IMR-90 (cell line): ENCODE measurements around the gene MMP23B. TPM values are rescaled to one million over a fixed set of nuclear protein-coding genes. Genes with fewer than 3 reads are reported as not detected.

Experiments
- ATAC-seq: fragments of 200-7000 bp; cut with Tn5 transposase; 2 replicates; pipeline ENCODE4 v1.9.1; 2020; ENCODE audit warnings: low read depth, mild to moderate bottlenecking, moderate library complexity
- BruUV-seq: library from RNA; stranded (reverse); fragments of 400-500 nt; replicated peaks from 2 replicates; lab custom pipeline; 2021; lab: Mats Ljungman, UMichigan
- CTCF ChIA-PET: fragments of 300-600 bp; formaldehyde crosslinking; extraction: SDS; loops from one replicate; lab custom pipeline; 2021; ENCODE audit warnings: antibody characterized with exemption; lab: Yijun Ruan, JAX
- POLR2A ChIA-PET: fragments of 300-600 bp; sonication (Branson Sonifier 250); formaldehyde crosslinking; loops from one replicate; lab custom pipeline; 2022; ENCODE audit warnings: antibody characterized with exemption; ENCODE audit not compliant: unreplicated experiment; lab: Charles Lee
- DNase-seq: peaks from one replicate; pipeline ENCODE4 v3.0.0; 2013
- H2AFZ ChIP-seq: replicated peaks from 2 replicates; pipeline ENCODE3; 2013; ENCODE audit warnings: low read length, mild to moderate bottlenecking; ENCODE audit not compliant: poor library complexity
- H2AK5ac ChIP-seq: 2 replicates; pipeline ENCODE4 v1.6.1; 2013; ENCODE audit warnings: low read depth, low read length, inconsistent platforms
- H2AK9ac ChIP-seq: replicated peaks from 2 replicates; pipeline ENCODE3; 2013; ENCODE audit warnings: mild to moderate bottlenecking, low read depth, low read length, moderate library complexity; ENCODE audit not compliant: poor library complexity
- H2BK120ac ChIP-seq: 2 replicates; pipeline ENCODE4 v1.6.1; 2013; ENCODE audit warnings: low read depth, low read length, inconsistent platforms
- H2BK15ac ChIP-seq: 3 replicates; pipeline ENCODE4 v1.6.1; 2013; ENCODE audit warnings: low read depth, low read length, inconsistent platforms
- H2BK20ac ChIP-seq: 2 replicates; pipeline ENCODE4 v1.6.1; 2013; ENCODE audit warnings: low read depth, mild to moderate bottlenecking, inconsistent platforms, low read length, moderate library complexity
- H2BK5ac ChIP-seq: 2 replicates; pipeline ENCODE4 v1.6.1; 2013; ENCODE audit warnings: mild to moderate bottlenecking, low read depth, low read length, inconsistent platforms; ENCODE audit not compliant: poor library complexity, severe bottlenecking
- H3K14ac ChIP-seq: replicated peaks from 2 replicates; pipeline ENCODE4 v1.6.1; 2013; ENCODE audit warnings: low read depth, low read length, inconsistent platforms
- H3K18ac ChIP-seq: 2 replicates; pipeline ENCODE4 v1.6.1; 2013; ENCODE audit warnings: low read depth, low read length, control low read depth
- H3K23ac ChIP-seq: 2 replicates; pipeline ENCODE4 v1.6.1; 2013; ENCODE audit warnings: low read depth, low read length, inconsistent platforms
- H3K27ac ChIP-seq: 2 replicates; pipeline ENCODE4 v1.5.1; 2013; ENCODE audit warnings: mild to moderate bottlenecking, control low read depth, low read length; ENCODE audit not compliant: insufficient read depth
- H3K27me3 ChIP-seq: 2 replicates; pipeline ENCODE4 v1.6.1; 2013; ENCODE audit warnings: low read length; ENCODE audit not compliant: control insufficient read depth, insufficient read depth
- H3K36me3 ChIP-seq: 2 replicates; pipeline ENCODE4 v1.6.1; 2013; ENCODE audit warnings: low read length, mixed read lengths; ENCODE audit not compliant: control insufficient read depth, insufficient read depth
- H3K4ac ChIP-seq: 2 replicates; pipeline ENCODE4 v1.6.1; 2013; ENCODE audit warnings: low read depth, low read length, inconsistent platforms
- H3K4me1 ChIP-seq: 2 replicates; pipeline ENCODE4 v1.6.1; 2013; ENCODE audit warnings: low read length, mixed read lengths; ENCODE audit not compliant: control insufficient read depth, insufficient read depth
- H3K4me2 ChIP-seq: 2 replicates; pipeline ENCODE4 v1.6.1; 2013; ENCODE audit warnings: low read depth, mild to moderate bottlenecking, control low read depth, low read length, moderate library complexity
- H3K4me3 ChIP-seq: 2 replicates; pipeline ENCODE4 v1.5.1; 2013; ENCODE audit warnings: low read depth, mild to moderate bottlenecking, control low read depth, low read length, moderate library complexity; ENCODE audit not compliant: insufficient read depth
- H3K56ac ChIP-seq: 2 replicates; pipeline ENCODE4 v1.6.1; 2013; ENCODE audit warnings: low read length, inconsistent platforms; ENCODE audit not compliant: insufficient read depth; ENCODE audit errors: extremely low read depth
- H3K79me1 ChIP-seq, 2 experiments: 2 replicates each; pipeline ENCODE4 v1.6.1; 2013; ENCODE audit warnings: low read length in 2 of 2, inconsistent platforms in 1 of 2, low read depth in 1 of 2
- H3K9ac ChIP-seq: 2 replicates; pipeline ENCODE4 v1.6.1; 2013; ENCODE audit warnings: low read depth, low read length, control low read depth
- H3K9me1 ChIP-seq: 2 replicates; pipeline ENCODE4 v1.6.1; 2013; ENCODE audit warnings: low read length, inconsistent platforms; ENCODE audit not compliant: insufficient read depth
- H3K9me3 ChIP-seq: 2 replicates; pipeline ENCODE4 v1.6.1; 2013; ENCODE audit warnings: low read length; ENCODE audit not compliant: control insufficient read depth, insufficient read depth
- H4K20me1 ChIP-seq: 2 replicates; pipeline ENCODE4 v1.6.1; 2013; ENCODE audit warnings: low read length, inconsistent platforms; ENCODE audit not compliant: insufficient read depth
- H4K5ac ChIP-seq: 2 replicates; pipeline ENCODE4 v1.6.1; 2013; ENCODE audit warnings: mild to moderate bottlenecking, low read depth, low read length, control low read depth
- H4K8ac ChIP-seq, 2 experiments: 2 replicates each; pipeline ENCODE4 v1.6.1; 2013; ENCODE audit warnings: low read depth in 2 of 2, low read length in 2 of 2, control low read depth in 1 of 2, inconsistent platforms in 1 of 2
- H4K91ac ChIP-seq: 2 replicates; pipeline ENCODE4 v1.6.1; 2013; ENCODE audit warnings: low read depth, low read length, inconsistent platforms; ENCODE audit not compliant: insufficient read depth
- BHLHE40 ChIP-seq: fragments of 150-350 bp; IDR thresholded peaks from 2 replicates; pipeline ENCODE4 v1.6.1; 2016; ENCODE audit warnings: mild to moderate bottlenecking, low read depth, low read length
- CEBPB ChIP-seq: IDR thresholded peaks from 2 replicates; pipeline ENCODE4 v1.6.1; 2012; ENCODE audit warnings: low read depth, low read length, improper control_type of control experiment
- CHD1 ChIP-seq: IDR thresholded peaks from 2 replicates; pipeline ENCODE4 v1.6.1; 2012; ENCODE audit warnings: low read depth, low read length, improper control_type of control experiment
- MAFK ChIP-seq: IDR thresholded peaks from 2 replicates; pipeline ENCODE4 v1.6.1; 2012; ENCODE audit warnings: low read depth, low read length, improper control_type of control experiment
- MAZ ChIP-seq: IDR thresholded peaks from 2 replicates; pipeline ENCODE4 v1.6.1; 2012; ENCODE audit warnings: low read depth, mild to moderate bottlenecking, low read length, improper control_type of control experiment, moderate library complexity, borderline replicate concordance
- MXI1 ChIP-seq: IDR thresholded peaks from 2 replicates; pipeline ENCODE4 v1.6.1; 2012; ENCODE audit warnings: low read depth, mild to moderate bottlenecking, low read length, moderate library complexity, borderline replicate concordance
- NFE2L2 ChIP-seq: fragments of 150-350 bp; IDR thresholded peaks from 2 replicates; pipeline ENCODE4 v1.6.1; 2016; ENCODE audit warnings: low read depth, mild to moderate bottlenecking, low read length
- POLR2A ChIP-seq: IDR thresholded peaks from 2 replicates; pipeline ENCODE4 v1.6.1; 2012; ENCODE audit warnings: mild to moderate bottlenecking, low read depth, low read length
- RAD21 ChIP-seq: IDR thresholded peaks from 2 replicates; pipeline ENCODE4 v1.6.1; 2012; ENCODE audit warnings: low read length, improper control_type of control experiment
- RFX5 ChIP-seq: IDR thresholded peaks from 2 replicates; pipeline ENCODE4 v1.8.0; 2012; ENCODE audit warnings: low read depth, mild to moderate bottlenecking, low read length, moderate library complexity
- WGBS, 2 experiments: methylation state at CpG; one replicate each; pipeline versions ENCODE4 v1.1.5 to v1.1.7; 2013; ENCODE audit warnings: missing lambda C conversion rate in 2 of 2; ENCODE audit not compliant: insufficient read length in 1 of 2; ENCODE audit errors: extremely low coverage in 2 of 2; 5-methylcytosine and 5-hydroxymethylcytosine counted together
- dilution Hi-C: fragments of 300-500 bp; cut with HindIII; formaldehyde crosslinking; loops from one replicate; pipeline ENCODE4 v1.14.3; 2018; ENCODE audit warnings: low sequenced_read_pairs; ENCODE audit not compliant: unreplicated experiment
- in situ Hi-C: fragments of 300-500 bp; cut with MboI; formaldehyde crosslinking; loops from 3 replicates; pipeline ENCODE4 v1.14.3; 2019; ENCODE audit warnings: low sequenced_read_pairs, inconsistent platforms, mixed read lengths
- intact Hi-C: fragments of 100-400 bp; cut with micrococcal nuclease; formaldehyde crosslinking; loops from 2 replicates; pipeline ENCODE4 v1.10.0; 2022
- polyA plus RNA-seq, 3 experiments: library from polyadenylated mRNA; depleted of rRNA; stranded (reverse); fragments of >200 nt; gene quantifications; 2 replicates each; pipeline ENCODE4 v1.2.3, GENCODE V29; 2012; ENCODE audit warnings: low replicate concordance in 1 of 3
- total RNA-seq: library from RNA; depleted of rRNA; stranded (reverse); fragments of >200 nt; gene quantifications from 2 replicates; pipeline ENCODE4 v1.2.3, GENCODE V29; 2012
- TF ChIP-seq, protein P1 (sequence below): fragments of 150-350 bp; IDR thresholded peaks from 2 replicates; pipeline ENCODE4 v1.6.1; 2016; ENCODE audit warnings: low read depth, mild to moderate bottlenecking, low read length, moderate library complexity, borderline replicate concordance
- TF ChIP-seq, protein P2 (sequence below): conservative IDR thresholded peaks from 2 replicates; pipeline ENCODE4 v1.5.1; 2012; ENCODE audit warnings: mild to moderate bottlenecking, low read depth, low read length, improper control_type of control experiment
- TF ChIP-seq, protein P3 (sequence below): fragments of 150-350 bp; IDR thresholded peaks from 2 replicates; pipeline ENCODE4 v1.6.1; 2017; ENCODE audit warnings: mild to moderate bottlenecking, antibody characterized with exemption, low read length, low read depth

MMP23B gene
- total and polyA plus RNA-seq, 2 of the 4 experiments (the other 2 are of a cell fraction) = 1.1 to 5.4 TPM

DNA sequence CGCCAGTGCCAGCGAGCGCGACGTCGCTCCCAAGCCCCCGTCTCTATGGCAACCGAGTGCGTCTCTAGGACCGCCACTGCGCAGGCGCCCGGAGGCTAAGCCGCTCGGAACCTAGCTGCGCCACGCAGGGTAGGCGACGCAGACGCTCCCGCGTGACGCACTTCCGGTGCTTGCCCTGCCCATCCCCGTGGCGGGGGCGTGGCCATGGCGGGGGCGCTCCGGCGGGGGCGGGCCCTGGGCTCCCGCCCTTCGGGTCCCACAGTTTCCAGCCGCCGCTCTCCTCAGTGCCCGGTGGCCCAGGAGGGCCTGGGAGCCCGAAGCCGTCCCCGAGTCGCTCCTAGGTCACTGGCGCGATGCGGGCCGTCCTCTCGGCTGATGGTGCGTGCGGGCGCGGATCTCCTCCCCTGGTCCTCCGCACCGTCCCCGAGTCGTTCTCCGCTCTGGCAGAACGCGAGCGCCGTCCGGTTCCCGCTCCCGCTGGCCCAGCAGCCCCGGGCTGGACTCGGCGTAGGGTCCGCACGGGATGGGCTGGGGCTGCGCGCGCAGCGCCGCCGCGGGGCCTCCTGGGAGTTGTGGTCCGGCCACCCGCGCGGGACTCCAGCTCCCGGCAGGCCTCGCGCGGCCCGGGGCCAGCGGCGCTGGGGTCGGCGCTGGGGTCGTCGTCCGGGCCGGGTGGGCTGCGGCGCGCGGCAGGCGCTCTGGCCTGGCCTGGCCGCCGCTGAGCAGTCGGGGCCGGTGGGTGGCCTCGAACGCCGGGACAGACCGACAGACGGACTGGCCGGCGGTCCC lies 16.5 kb upstream of the MMP23B start, which contains the start of gene MIB2:
Gene MIB2, plus strand, starts transcription at position 245 of the 789 bp plus-strand sequence. CDS start 7,953 bp downstream, outside the sequence.
- Histone ChIP-seq H3K4ac (peak within 1 kb of the TSS; percentile 98), H2AK5ac (peak within 1 kb of the TSS; percentile 96), H4K5ac (peak within 1 kb of the TSS; percentile 98), H4K91ac (peak within 1 kb of the TSS; percentile 98), H3K23ac (peak within 1 kb of the TSS; percentile 95), H3K27ac (peak within 1 kb of the TSS; percentile 100), H2BK20ac (no peak within 1 kb of the TSS), H3K79me1 (peaks cover 16 to 54% of the 10 kb centered on the region in 2 experiments; a peak in 3 of 4 replicates), H3K4me2 (peak within 1 kb of the TSS; percentile 85), H3K27me3 (no peaks in the 10 kb centered on the region), H3K18ac (peak within 1 kb of the TSS; percentile 92), H2BK15ac (0 out of 3 replicates have a peak within 1 kb of the TSS, but pooled peaks have one; percentile 28), H4K20me1 (peaks cover 41% of the 10 kb centered on the region), H4K8ac (peak within 1 kb of the TSS; percentile 79 to 99), H3K9ac (peak within 1 kb of the TSS; percentile 100), H3K4me1 (peaks cover 7% of the 10 kb centered on the region), H2AK9ac (peak within 1 kb of the TSS; percentile 100), H3K9me3 (no peaks in the 10 kb centered on the region), H3K56ac (peak within 1 kb of the TSS; percentile 86), H2BK120ac (peak within 1 kb of the TSS; percentile 58; the same call in 1 of the 2 replicates), H3K36me3 (peaks cover 10% of the 10 kb centered on the region; the same call in 1 of the 2 replicates), H3K4me3 (peak within 1 kb of the TSS; percentile 94), H3K14ac (peak within 1 kb of the TSS; percentile 97), H2AFZ (peak within 1 kb of the TSS; percentile 95), H3K9me1 (peaks cover 11% of the 10 kb centered on the region; the same call in 1 of the 2 replicates), H2BK5ac (peak within 1 kb of the TSS; percentile 99)
- BruUV-seq = no TSS peak
- dilution Hi-C loops = no loop called here
- POLR2A ChIA-PET = interaction anchor here (0.6 kb wide), 1 partner anchor 26 kb away, joined by 3 read pairs; no protein-coding TSS in a partner anchor
- in situ Hi-C loops = no loop called here
- no peak; the same call in 1 of the 2 replicates for TF ChIP-seq MXI1
- TF ChIP-seq CEBPB = no peak
- peak; percentile 87 for TF ChIP-seq RFX5
- TF ChIP-seq CHD1 = peak; percentile 93; the same call in 1 of the 2 replicates
- TF ChIP-seq NFE2L2 = no peak
- TF ChIP-seq MAFK = no peak
- peak; percentile 81; the same call in 1 of the 2 replicates for TF ChIP-seq MAZ
- peak; percentile 97 for TF ChIP-seq POLR2A
- TF ChIP-seq, protein P1, sequence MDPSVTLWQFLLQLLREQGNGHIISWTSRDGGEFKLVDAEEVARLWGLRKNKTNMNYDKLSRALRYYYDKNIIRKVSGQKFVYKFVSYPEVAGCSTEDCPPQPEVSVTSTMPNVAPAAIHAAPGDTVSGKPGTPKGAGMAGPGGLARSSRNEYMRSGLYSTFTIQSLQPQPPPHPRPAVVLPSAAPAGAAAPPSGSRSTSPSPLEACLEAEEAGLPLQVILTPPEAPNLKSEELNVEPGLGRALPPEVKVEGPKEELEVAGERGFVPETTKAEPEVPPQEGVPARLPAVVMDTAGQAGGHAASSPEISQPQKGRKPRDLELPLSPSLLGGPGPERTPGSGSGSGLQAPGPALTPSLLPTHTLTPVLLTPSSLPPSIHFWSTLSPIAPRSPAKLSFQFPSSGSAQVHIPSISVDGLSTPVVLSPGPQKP = 0 out of 2 replicates have a peak, but pooled peaks have one; percentile 64
- TF ChIP-seq, protein P2, sequence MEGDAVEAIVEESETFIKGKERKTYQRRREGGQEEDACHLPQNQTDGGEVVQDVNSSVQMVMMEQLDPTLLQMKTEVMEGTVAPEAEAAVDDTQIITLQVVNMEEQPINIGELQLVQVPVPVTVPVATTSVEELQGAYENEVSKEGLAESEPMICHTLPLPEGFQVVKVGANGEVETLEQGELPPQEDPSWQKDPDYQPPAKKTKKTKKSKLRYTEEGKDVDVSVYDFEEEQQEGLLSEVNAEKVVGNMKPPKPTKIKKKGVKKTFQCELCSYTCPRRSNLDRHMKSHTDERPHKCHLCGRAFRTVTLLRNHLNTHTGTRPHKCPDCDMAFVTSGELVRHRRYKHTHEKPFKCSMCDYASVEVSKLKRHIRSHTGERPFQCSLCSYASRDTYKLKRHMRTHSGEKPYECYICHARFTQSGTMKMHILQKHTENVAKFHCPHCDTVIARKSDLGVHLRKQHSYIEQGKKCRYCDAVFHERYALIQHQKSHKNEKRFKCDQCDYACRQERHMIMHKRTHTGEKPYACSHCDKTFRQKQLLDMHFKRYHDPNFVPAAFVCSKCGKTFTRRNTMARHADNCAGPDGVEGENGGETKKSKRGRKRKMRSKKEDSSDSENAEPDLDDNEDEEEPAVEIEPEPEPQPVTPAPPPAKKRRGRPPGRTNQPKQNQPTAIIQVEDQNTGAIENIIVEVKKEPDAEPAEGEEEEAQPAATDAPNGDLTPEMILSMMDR = no peak
- TF ChIP-seq BHLHE40 = peak; percentile 22
- TF ChIP-seq, protein P3, sequence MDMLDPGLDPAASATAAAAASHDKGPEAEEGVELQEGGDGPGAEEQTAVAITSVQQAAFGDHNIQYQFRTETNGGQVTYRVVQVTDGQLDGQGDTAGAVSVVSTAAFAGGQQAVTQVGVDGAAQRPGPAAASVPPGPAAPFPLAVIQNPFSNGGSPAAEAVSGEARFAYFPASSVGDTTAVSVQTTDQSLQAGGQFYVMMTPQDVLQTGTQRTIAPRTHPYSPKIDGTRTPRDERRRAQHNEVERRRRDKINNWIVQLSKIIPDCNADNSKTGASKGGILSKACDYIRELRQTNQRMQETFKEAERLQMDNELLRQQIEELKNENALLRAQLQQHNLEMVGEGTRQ = peak; percentile 57; the same call in 1 of the 2 replicates
- TF ChIP-seq RAD21 = no peak
- DNase-seq (peak; percentile 95), ATAC-seq (peak; percentile 90)
- intact Hi-C loops = loop anchor here (2.0 kb wide), 1 partner anchor 43 kb away; the partner anchor contains the start of gene CDK11B
- CTCF ChIA-PET = no interaction called here
- 1% methylated on average over 83 of the region's 107 CpGs; no CpG with 5 or more reads in 1 of the 2 experiments for WGBS, 2 experiments
